OCI-LY7 (cell line): ENCODE data around the gene POC1B. TPM values are rescaled to one million over a fixed set of nuclear protein-coding genes. Genes with fewer than 3 reads are reported as not detected.

Experiments
- BruUV-seq: library from RNA; stranded (reverse); fragments of 400-500 nt; replicated peaks from 2 replicates; lab custom pipeline; 2021; lab: Mats Ljungman, UMichigan
- CTCF ChIA-PET: fragments of 300-600 bp; sonication (Branson Sonifier 250); formaldehyde crosslinking; loops from one replicate; lab custom pipeline; 2022; ENCODE audit warnings: antibody characterized with exemption; ENCODE audit not compliant: unreplicated experiment; lab: Charles Lee
- POLR2A ChIA-PET: fragments of 300-600 bp; sonication (Branson Sonifier 250); formaldehyde crosslinking; loops from one replicate; lab custom pipeline; 2022; ENCODE audit warnings: antibody characterized with exemption; lab: Charles Lee
- DNase-seq: peaks from one replicate; pipeline ENCODE4 v3.0.0-alpha.2; 2015; ENCODE audit warnings: low spot score
- H2AFZ ChIP-seq: fragments of 200-600 bp; sonication (generic), shearing (Covaris generic); 2 replicates; pipeline ENCODE4 v1.6.1; 2014; ENCODE audit warnings: mild to moderate bottlenecking, antibody characterized with exemption, low read length, moderate library complexity
- H3K27ac ChIP-seq: fragments of 200-600 bp; sonication (generic); 2 replicates; pipeline ENCODE4 v1.5.1; 2014; ENCODE audit warnings: mixed run types, low read depth, mild to moderate bottlenecking, moderate library complexity, low read length, inconsistent platforms; ENCODE audit not compliant: poor library complexity, severe bottlenecking
- H3K36me3 ChIP-seq: fragments of 200-600 bp; sonication (generic); 2 replicates; pipeline ENCODE4 v1.6.1; 2014; ENCODE audit warnings: mild to moderate bottlenecking, antibody characterized with exemption, low read length, moderate library complexity, mixed read lengths; ENCODE audit not compliant: insufficient read depth
- H3K4me1 ChIP-seq: fragments of 200-600 bp; sonication (generic); 2 replicates; pipeline ENCODE4 v1.5.1; 2014; ENCODE audit warnings: mild to moderate bottlenecking, low read length; ENCODE audit not compliant: insufficient read depth, poor library complexity, severe bottlenecking
- H3K4me2 ChIP-seq: fragments of 200-600 bp; sonication (generic); 2 replicates; pipeline ENCODE4 v1.6.1; 2014; ENCODE audit warnings: mild to moderate bottlenecking, low read length
- H3K4me3 ChIP-seq: fragments of 200-600 bp; sonication (generic); 2 replicates; pipeline ENCODE4 v1.5.1; 2014; ENCODE audit warnings: mild to moderate bottlenecking, low read depth, low read length; ENCODE audit not compliant: poor library complexity, severe bottlenecking
- H3K79me2 ChIP-seq: fragments of 200-600 bp; sonication (generic); 2 replicates; pipeline ENCODE4 v1.6.1; 2016; ENCODE audit warnings: low read depth, mild to moderate bottlenecking, low read length, moderate library complexity, mixed read lengths; ENCODE audit not compliant: insufficient read depth
- H3K9me2 ChIP-seq: fragments of 200-600 bp; sonication (generic); 2 replicates; pipeline ENCODE4 v1.6.1; 2016; ENCODE audit warnings: mild to moderate bottlenecking, low read length, mixed read lengths; ENCODE audit not compliant: insufficient read depth
- H3K9me3 ChIP-seq: fragments of 200-600 bp; sonication (generic); 2 replicates; pipeline ENCODE4 v1.6.1; 2014; ENCODE audit warnings: mild to moderate bottlenecking, mixed run types, low read length, mixed read lengths
- H4K20me1 ChIP-seq: fragments of 200-600 bp; sonication (generic); 2 replicates; pipeline ENCODE4 v1.6.1; 2014; ENCODE audit warnings: mild to moderate bottlenecking, antibody characterized with exemption, low read length, moderate library complexity, mixed read lengths; ENCODE audit not compliant: insufficient read depth
- EZH2phosphoT487 ChIP-seq: fragments of 200-600 bp; sonication (generic); IDR thresholded peaks from 2 replicates; pipeline ENCODE4 v1.6.1; 2018; ENCODE audit warnings: low read depth, borderline replicate concordance, mild to moderate bottlenecking, mixed run types, antibody characterized with exemption, low read length, moderate library complexity, mixed read lengths
- intact Hi-C: fragments of 100-400 bp; cut with micrococcal nuclease; formaldehyde crosslinking; loops from one replicate; pipeline ENCODE4 v1.10.0; 2022; ENCODE audit not compliant: unreplicated experiment
- total RNA-seq, 2 experiments: library from RNA; depleted of rRNA in 1 of 2; stranded (reverse); fragments of >200 nt in 1 of 2; shearing (Covaris generic) in 1 of 2; gene quantifications; 2 replicates each; pipeline ENCODE4 v1.2.3, GENCODE V29; 2014 to 2022
- TF ChIP-seq, protein P1 (sequence below): fragments of 200-600 bp; sonication (generic); conservative IDR thresholded peaks from 2 replicates; pipeline ENCODE4 v1.5.1; 2014; ENCODE audit warnings: mild to moderate bottlenecking, antibody characterized with exemption, low read length, moderate library complexity, mixed read lengths

Gene POC1B
- total RNA-seq, 2 experiments from 2014 or later, result 28.9 to 30.9 TPM

DNA sequence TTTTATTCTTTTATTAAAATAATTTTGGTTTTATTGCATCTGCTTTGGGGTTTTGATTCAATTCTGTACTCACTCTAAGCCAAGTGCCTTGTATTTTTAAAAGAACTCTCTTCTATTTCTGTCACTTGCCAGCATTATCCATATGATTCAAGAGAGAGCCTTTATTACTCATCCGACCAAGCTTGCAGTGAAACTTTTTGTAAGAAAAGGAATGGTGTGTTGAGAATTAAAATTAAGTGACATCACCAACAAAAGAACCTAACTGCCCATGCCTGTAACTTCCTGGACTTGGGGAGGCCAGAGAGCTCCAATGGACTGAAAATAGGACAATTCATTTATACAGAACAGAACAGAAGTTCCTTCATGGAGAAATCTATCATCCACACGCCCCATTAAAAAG is 53.3 kb downstream of the POC1B start:
- no TSS peak for BruUV-seq
- no peak overlapping the region for H3K27ac ChIP-seq
- no peaks in the 10 kb centered on the region for H3K79me2 ChIP-seq
- TF ChIP-seq EZH2phosphoT487, result no peak
- TF ChIP-seq, protein P1, sequence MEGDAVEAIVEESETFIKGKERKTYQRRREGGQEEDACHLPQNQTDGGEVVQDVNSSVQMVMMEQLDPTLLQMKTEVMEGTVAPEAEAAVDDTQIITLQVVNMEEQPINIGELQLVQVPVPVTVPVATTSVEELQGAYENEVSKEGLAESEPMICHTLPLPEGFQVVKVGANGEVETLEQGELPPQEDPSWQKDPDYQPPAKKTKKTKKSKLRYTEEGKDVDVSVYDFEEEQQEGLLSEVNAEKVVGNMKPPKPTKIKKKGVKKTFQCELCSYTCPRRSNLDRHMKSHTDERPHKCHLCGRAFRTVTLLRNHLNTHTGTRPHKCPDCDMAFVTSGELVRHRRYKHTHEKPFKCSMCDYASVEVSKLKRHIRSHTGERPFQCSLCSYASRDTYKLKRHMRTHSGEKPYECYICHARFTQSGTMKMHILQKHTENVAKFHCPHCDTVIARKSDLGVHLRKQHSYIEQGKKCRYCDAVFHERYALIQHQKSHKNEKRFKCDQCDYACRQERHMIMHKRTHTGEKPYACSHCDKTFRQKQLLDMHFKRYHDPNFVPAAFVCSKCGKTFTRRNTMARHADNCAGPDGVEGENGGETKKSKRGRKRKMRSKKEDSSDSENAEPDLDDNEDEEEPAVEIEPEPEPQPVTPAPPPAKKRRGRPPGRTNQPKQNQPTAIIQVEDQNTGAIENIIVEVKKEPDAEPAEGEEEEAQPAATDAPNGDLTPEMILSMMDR, result no peak
- H3K4me1 ChIP-seq, result peaks cover 6% of the 10 kb centered on the region
- DNase-seq, result no peak
- no peak overlapping the region for H2AFZ ChIP-seq
- intact Hi-C loops, result no loop called here
- ChIA-PET CTCF (no interaction called here), POLR2A (no interaction called here)
- no peaks in the 10 kb centered on the region for H3K9me2 ChIP-seq
- no peaks in the 10 kb centered on the region for H4K20me1 ChIP-seq
- no peaks in the 10 kb centered on the region for H3K36me3 ChIP-seq
- no peak overlapping the region for H3K4me3 ChIP-seq
- H3K4me2 ChIP-seq, result no peak overlapping the region
- no peaks in the 10 kb centered on the region for H3K9me3 ChIP-seq

DNA sequence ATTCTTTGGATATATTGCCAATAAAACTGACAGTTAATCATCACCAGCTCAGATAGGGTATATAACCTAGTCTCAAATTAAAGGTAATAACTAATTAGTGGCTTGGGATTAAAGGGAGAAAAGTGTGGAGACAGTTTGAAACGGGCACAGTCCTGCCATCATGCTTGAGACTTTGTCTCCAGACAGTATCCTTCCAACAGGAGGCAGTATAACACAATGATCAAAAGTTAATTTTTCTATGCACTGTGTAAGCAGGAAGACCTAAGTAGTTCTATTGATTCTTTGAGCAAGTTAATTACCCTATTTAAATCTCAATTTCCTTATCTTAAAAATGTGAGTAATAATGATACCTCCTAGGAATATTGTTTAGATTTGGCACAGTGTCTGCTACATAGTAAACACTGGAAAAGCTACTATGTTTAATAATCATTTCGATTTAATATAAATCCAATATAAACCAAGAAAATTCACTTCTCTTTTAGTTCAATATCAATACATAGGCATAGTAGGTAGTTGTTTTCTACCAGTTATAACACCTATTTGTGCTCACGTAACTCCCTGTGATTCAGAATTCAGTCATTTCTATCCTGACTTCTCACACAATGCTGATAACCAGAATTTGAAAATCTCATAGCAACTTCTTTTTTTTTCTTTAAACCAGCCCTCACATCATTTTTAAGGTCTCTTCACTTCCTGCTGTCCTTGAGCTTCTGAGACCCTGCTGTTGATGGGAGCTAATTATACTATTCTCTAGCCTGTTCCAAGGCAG is 54.9 kb downstream of the POC1B start:
- ChIA-PET POLR2A (interaction anchor here (0.7 to 1.2 kb wide), 4 partner anchors 26 to 453 kb away, joined by 3 to 4 read pairs (median 4); partner anchors contain the start of gene GALNT4), CTCF (interaction anchor here (1.8 kb wide), 1 partner anchor 57 kb away, joined by 8 read pairs; no protein-coding TSS in a partner anchor)
- H4K20me1 ChIP-seq, result no peaks in the 10 kb centered on the region
- intact Hi-C loops, result loop anchor here (1.0 kb wide), 1 partner anchor 53 kb away; the partner anchor contains the start of gene GALNT4
- peaks cover 6% of the 10 kb centered on the region for H3K4me1 ChIP-seq
- no TSS peak for BruUV-seq
- H3K4me2 ChIP-seq, result no peak overlapping the region
- no peaks in the 10 kb centered on the region for H3K9me2 ChIP-seq
- no peak for TF ChIP-seq EZH2phosphoT487
- TF ChIP-seq, protein P1, result peak; percentile 83
- no peaks in the 10 kb centered on the region for H3K9me3 ChIP-seq
- H3K27ac ChIP-seq, result no peak overlapping the region
- peak; percentile 48 for DNase-seq
- no peaks in the 10 kb centered on the region for H3K36me3 ChIP-seq
- H3K4me3 ChIP-seq, result no peak overlapping the region
- no peak overlapping the region for H2AFZ ChIP-seq
- no peaks in the 10 kb centered on the region for H3K79me2 ChIP-seq

DNA sequence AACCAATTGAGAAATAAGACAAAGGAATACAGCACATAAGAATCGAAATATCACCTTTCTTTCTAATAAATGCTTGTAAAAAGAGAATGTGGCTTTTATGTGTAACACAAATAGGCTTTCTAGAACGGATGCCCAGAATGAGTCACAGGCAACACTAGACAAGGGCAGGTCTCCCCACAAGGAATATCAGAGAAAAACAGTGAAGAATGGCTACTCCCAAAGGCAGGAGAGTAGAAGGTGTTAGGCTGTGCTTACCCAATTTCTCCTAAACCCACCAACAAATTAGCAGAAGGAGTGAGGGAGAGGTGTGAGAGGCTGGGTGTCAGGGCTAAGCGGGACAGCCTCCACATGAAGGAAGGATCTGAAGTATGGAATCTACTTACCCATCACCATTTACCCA is 56.5 kb downstream of the POC1B start:
- Histone ChIP-seq H3K9me2 (no peaks in the 10 kb centered on the region), H2AFZ (no peak overlapping the region), H3K27ac (no peak overlapping the region), H3K4me3 (no peak overlapping the region), H3K79me2 (no peaks in the 10 kb centered on the region), H3K4me1 (peaks cover 6% of the 10 kb centered on the region), H3K36me3 (no peaks in the 10 kb centered on the region), H3K4me2 (no peak overlapping the region), H4K20me1 (no peaks in the 10 kb centered on the region), H3K9me3 (no peaks in the 10 kb centered on the region)
- CTCF ChIA-PET, result no interaction called here
- POLR2A ChIA-PET, result interaction anchor here (0.9 to 1.2 kb wide), 2 partner anchors 31 to 222 kb away, joined by 3 read pairs; no protein-coding TSS in a partner anchor
- TF ChIP-seq EZH2phosphoT487, result no peak
- TF ChIP-seq, protein P1, result no peak
- no peak for DNase-seq
- intact Hi-C loops, result no loop called here
- no TSS peak for BruUV-seq
